IPS DF 19.7 (cell line): ENCODE measurements around the gene SLC19A2.
"Not testable (repeated sequence)": the region's sequence is repeated elsewhere in the genome, so short reads cannot be mapped to it uniquely, and the experiment has no call there.

Experiments used
- DNase-seq: peaks from one replicate; pipeline ENCODE4 v3.0.0-alpha.2; 2013; ENCODE audit warnings: low read depth, low spot score

Gene SLC19A2

GRCh38 chr1:169508432-169509338 is 22.9 kb upstream of the SLC19A2 start:
- no peak for DNase-seq

GRCh38 chr1:169507413-169507812 is 21.7 kb upstream of the SLC19A2 start:
- DNase-seq, result no peak

- not testable (repeated sequence) for DNase-seq
These were observed 17.9 kb upstream of the SLC19A2 start for GRCh38 chr1:169503601-169504000.

GRCh38 chr1:169499807-169500206 is 14.1 kb upstream of the SLC19A2 start:
- DNase-seq, result no peak

GRCh38 chr1:169497317-169497716 is 11.6 kb upstream of the SLC19A2 start:
- DNase-seq, result no peak

- no peak for DNase-seq
These were observed 10.2 kb upstream of the SLC19A2 start for GRCh38 chr1:169495916-169496315.

- DNase-seq, result no peak
These were observed 9.5 kb upstream of the SLC19A2 start for GRCh38 chr1:169495046-169495775.

- DNase-seq, result no peak
These were observed 8.6 kb upstream of the SLC19A2 start for GRCh38 chr1:169494343-169494742.

- no peak for DNase-seq
These were observed 7.5 kb upstream of the SLC19A2 start for GRCh38 chr1:169493251-169493650.

GRCh38 chr1:169491845-169492281 is 6.1 kb upstream of the SLC19A2 start:
- DNase-seq, result no peak

GRCh38 chr1:169488157-169488556 is 2.4 kb upstream of the SLC19A2 start:
- no peak for DNase-seq

- DNase-seq, result no peak
These were observed 1.8 kb upstream of the SLC19A2 start for GRCh38 chr1:169487561-169487960.

GRCh38 chr1:169487133-169487532 is 1.4 kb upstream of the SLC19A2 start:
- DNase-seq, result no peak

- no peak for DNase-seq
These were observed 722 bp upstream of the SLC19A2 start for GRCh38 chr1:169486281-169487051.

GRCh38 chr1:169484683-169485430 is 887 bp downstream of the SLC19A2 start:
- no peak for DNase-seq

- DNase-seq, result no peak
These were observed 1.6 kb downstream of the SLC19A2 start for GRCh38 chr1:169484101-169484500.

- DNase-seq, result no peak
These were observed 2.2 kb downstream of the SLC19A2 start for GRCh38 chr1:169483500-169483966.

- no peak for DNase-seq
These were observed 6.2 kb downstream of the SLC19A2 start for GRCh38 chr1:169479363-169480066.

GRCh38 chr1:169478094-169478672 is 7.6 kb downstream of the SLC19A2 start:
- DNase-seq, result no peak

GRCh38 chr1:169475806-169476387 is 9.8 kb downstream of the SLC19A2 start:
- DNase-seq, result no peak
